Measurements from ENCODE around the gene LZTS2.

LZTS2 gene

GRCh38 chr10:100993986-100994708, 5.5 kb upstream of the LZTS2 start:
- TF ChIP-seq CTCF (IDR thresholded peaks at IDR 0.05; ENCODE audit: unreplicated experiment in 3 of 3) = peak; percentile 71 to 81 (median 71)
- Mint-ChIP-seq H3K4me1 (peaks cover 36% of the 10 kb centered on the region), H3K36me3 (ENCODE audit: low read depth) (peaks cover 23% of the 10 kb centered on the region), H3K9me3 (no peaks in the 10 kb centered on the region), H3K27me3 (ENCODE audit: low read depth) (no peaks in the 10 kb centered on the region), H3K27ac (peak overlapping the region; percentile 84 to 99 (median 98)), H3K4me3 (peak overlapping the region; percentile 52 to 96 (median 85))

- Mint-ChIP-seq H3K4me3 (peak overlapping the region; percentile 82 to 96 (median 85)), H3K9me3 (no peaks in the 10 kb centered on the region), H3K27me3 (ENCODE audit: low read depth) (no peaks in the 10 kb centered on the region), H3K36me3 (ENCODE audit: low read depth) (peaks cover 23% of the 10 kb centered on the region), H3K4me1 (peaks cover 35% of the 10 kb centered on the region), H3K27ac (peak overlapping the region; percentile 84 to 99 (median 98))
- no peak for TF ChIP-seq CTCF (IDR thresholded peaks at IDR 0.05; ENCODE audit: unreplicated experiment in 3 of 3)
Measured at GRCh38 chr10:100995181-100995580, 4.4 kb upstream of the LZTS2 start.

GRCh38 chr10:100996678-100997359, 2.8 kb upstream of the LZTS2 start:
- Mint-ChIP-seq H3K4me3 (peak overlapping the region; percentile 85 to 96 (median 95)), H3K27ac (peak overlapping the region; percentile 88 to 99 (median 98)), H3K9me3 (no peaks in the 10 kb centered on the region), H3K27me3 (ENCODE audit: low read depth) (no peaks in the 10 kb centered on the region), H3K36me3 (ENCODE audit: low read depth) (peaks cover 9% of the 10 kb centered on the region), H3K4me1 (peaks cover 37% of the 10 kb centered on the region)
- no peak for TF ChIP-seq CTCF (IDR thresholded peaks at IDR 0.05; ENCODE audit: unreplicated experiment in 3 of 3)

- H3K27ac Mint-ChIP-seq = peak overlapping the region; percentile 98 to 99 (median 99)
- peak overlapping the region; percentile 85 to 96 (median 95) for H3K4me3 Mint-ChIP-seq
- no peaks in the 10 kb centered on the region for H3K9me3 Mint-ChIP-seq
- no peaks in the 10 kb centered on the region for H3K27me3 Mint-ChIP-seq (ENCODE audit: low read depth)
- H3K36me3 Mint-ChIP-seq (ENCODE audit: low read depth) = peaks cover 9% of the 10 kb centered on the region
- TF ChIP-seq CTCF (IDR thresholded peaks at IDR 0.05; ENCODE audit: unreplicated experiment in 3 of 3) = peak; percentile 80 to 92 (median 90)
- H3K4me1 Mint-ChIP-seq = peaks cover 37% of the 10 kb centered on the region
Measured at GRCh38 chr10:100997360-100998182, 2.0 kb upstream of the LZTS2 start.

- no peak for TF ChIP-seq CTCF (IDR thresholded peaks at IDR 0.05; ENCODE audit: unreplicated experiment in 3 of 3)
- H3K4me3 Mint-ChIP-seq = peak overlapping the region; percentile 85 to 96 (median 95)
- H3K27me3 Mint-ChIP-seq (ENCODE audit: low read depth) = no peaks in the 10 kb centered on the region
- H3K4me1 Mint-ChIP-seq = peaks cover 44% of the 10 kb centered on the region
- H3K36me3 Mint-ChIP-seq (ENCODE audit: low read depth) = peaks cover 9% of the 10 kb centered on the region
- no peaks in the 10 kb centered on the region for H3K9me3 Mint-ChIP-seq
- H3K27ac Mint-ChIP-seq = peak overlapping the region; percentile 98 to 99 (median 99)
Measured at GRCh38 chr10:100998183-100998990, 1.2 kb upstream of the LZTS2 start.

Data from nephron (organoid).